ENCODE measurements around the gene UROS.

The UROS gene

DNA sequence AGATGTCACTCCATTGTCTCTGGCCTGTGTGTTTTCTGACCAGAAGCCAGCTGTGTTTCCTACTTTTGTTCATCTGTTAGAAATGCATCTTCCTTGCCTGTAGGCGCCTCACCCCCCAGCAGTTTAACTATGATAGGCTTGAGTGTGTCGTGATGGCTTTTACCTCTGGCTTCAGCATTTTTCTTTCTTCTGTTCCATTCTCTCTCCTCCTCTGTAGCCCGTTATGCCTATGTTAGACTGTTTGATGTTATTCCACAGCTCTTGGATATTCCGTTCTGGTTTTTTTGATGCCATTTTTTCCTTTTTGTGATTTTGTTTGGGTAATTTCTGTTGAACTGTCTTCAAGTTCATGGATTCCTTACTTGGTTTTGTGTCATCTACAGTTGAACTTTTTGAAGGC lies 65.3 kb downstream of the UROS start:
- no peak for FAIRE-seq

GRCh38 chr10:125756853-125757487 lies 66.1 kb downstream of the UROS start:
- FAIRE-seq, result no peak

- FAIRE-seq, result no peak
Measured at GRCh38 chr10:125756196-125756595, 66.9 kb downstream of the UROS start.

GRCh38 chr10:125747417-125747816 lies 75.6 kb downstream of the UROS start:
- no peak for FAIRE-seq

DNA sequence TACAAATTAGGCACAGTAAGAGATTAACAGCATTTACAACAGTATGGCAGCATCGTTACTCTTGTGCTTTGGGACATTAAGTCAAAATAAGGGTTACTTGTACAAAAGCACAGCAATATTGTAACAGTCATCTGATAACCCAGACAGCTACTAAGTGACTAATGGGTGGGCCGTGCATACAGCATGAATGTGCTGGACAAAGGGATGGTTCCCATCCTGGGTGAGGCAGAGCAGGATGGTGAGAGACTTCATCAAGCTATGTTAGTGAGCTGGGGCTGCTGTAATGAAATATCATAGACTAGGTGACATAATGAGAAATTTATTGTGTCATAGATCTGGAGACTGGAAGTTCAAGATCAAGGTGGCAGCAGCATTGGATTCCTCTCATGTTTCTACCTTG lies 78.1 kb downstream of the UROS start:
- FAIRE-seq, result no peak

- FAIRE-seq, result peak; percentile 85
Measured at GRCh38 chr10:125742465-125742864, 80.6 kb downstream of the UROS start.

- FAIRE-seq, result no peak
Measured at GRCh38 chr10:125739994-125740679, 82.9 kb downstream of the UROS start.

Measured in G401.6 (cell line).